HCT116 (cell line): Measurements from ENCODE around the gene PDLIM7. TPM values are rescaled to one million over a fixed set of nuclear protein-coding genes. Genes with fewer than 3 reads are reported as not detected.

Experiments
- ATAC-seq: fragments of 200-7000 bp; cut with Tn5 transposase; 2 replicates; pipeline ENCODE4 v1.9.1; 2020; ENCODE audit warnings: mild to moderate bottlenecking, moderate library complexity
- BruUV-seq: library from RNA; stranded (reverse); fragments of 400-500 nt; replicated peaks from 2 replicates; lab custom pipeline; 2021; lab: Mats Ljungman, UMichigan
- CTCF ChIA-PET: fragments of 300-600 bp; sonication (Branson Sonifier 250); formaldehyde crosslinking; loops from one replicate; lab custom pipeline; 2021; ENCODE audit warnings: antibody characterized with exemption; lab: Charles Lee
- POLR2A ChIA-PET: fragments of 300-600, 350-600 bp; sonication (Branson Sonifier 250); formaldehyde crosslinking; loops from one replicate; lab custom pipeline; 2021; ENCODE audit warnings: antibody characterized with exemption; lab: Charles Lee
- RAD21 ChIA-PET, 2 experiments: fragments of 300-600 bp; sonication (Branson Sonifier 250); formaldehyde crosslinking; loops; one replicate each; lab custom pipeline; 2023; ENCODE audit warnings: low total read pairs in 2 of 2; ENCODE audit not compliant: uncharacterized antibody in 2 of 2, unreplicated experiment in 2 of 2, low non-redundant PET in 1 of 2; lab: Charles Lee
- DNase-seq: peaks from one replicate; pipeline ENCODE4 v3.0.0-alpha.2; 2010; ENCODE audit warnings: low read depth, low spot score
- H2AFZ ChIP-seq: fragments of 200-600 bp; shearing (Covaris generic), sonication (generic); 2 replicates; pipeline ENCODE4 v1.6.1; 2017; ENCODE audit warnings: low read depth, mixed run types, mixed read lengths, antibody characterized with exemption, low read length; ENCODE audit not compliant: poor library complexity, severe bottlenecking
- H3K27ac ChIP-seq: 2 replicates; pipeline ENCODE4 v1.5.1; 2012; ENCODE audit warnings: low read depth, low read length
- H3K27me3 ChIP-seq: fragments of 200-600 bp; sonication (generic); 2 replicates; pipeline ENCODE4 v1.6.1; 2016; ENCODE audit warnings: mixed run types, low read length, mixed read lengths; ENCODE audit not compliant: insufficient read depth
- H3K36me3 ChIP-seq, 2 experiments: fragments of 200-500 bp in 1 of 2; fragments of 200-600 bp in 1 of 2; sonication (Bioruptor generic) in 1 of 2; sonication (generic) in 1 of 2; 2 replicates each; pipeline versions ENCODE4 v1.5.1 to v1.6.1; 2014 to 2016; ENCODE audit warnings: low read length in 2 of 2, inconsistent platforms in 1 of 2, mixed read lengths in 1 of 2, mixed run types in 1 of 2; ENCODE audit not compliant: insufficient read depth in 2 of 2, control insufficient read depth in 1 of 2
- H3K4me1 ChIP-seq, 2 experiments: fragments of 200-600 bp in 1 of 2; sonication (generic) in 1 of 2; 2 replicates each; pipeline versions ENCODE4 v1.5.1 to v1.6.1; 2012 to 2017; ENCODE audit warnings: low read length in 2 of 2, inconsistent platforms in 1 of 2, mild to moderate bottlenecking in 1 of 2, mixed read lengths in 1 of 2, mixed run types in 1 of 2, moderate library complexity in 1 of 2; ENCODE audit not compliant: insufficient read depth in 2 of 2, control insufficient read depth in 1 of 2
- H3K4me2 ChIP-seq: fragments of 200-600 bp; sonication (generic); 2 replicates; pipeline ENCODE4 v1.6.1; 2017; ENCODE audit warnings: mixed run types, low read length, mixed read lengths
- H3K4me3 ChIP-seq, 2 experiments: fragments of 200-600 bp in 1 of 2; sonication (generic) in 1 of 2; replicated peaks in 1 of 2; 2 replicates each; pipeline ENCODE4 v1.5.1; 2011 to 2016; ENCODE audit warnings: low read length in 2 of 2, control low read depth in 1 of 2, low read depth in 1 of 2, mild to moderate bottlenecking in 1 of 2, mixed read lengths in 1 of 2, mixed run types in 1 of 2
- H3K79me2 ChIP-seq: fragments of 200-600 bp; sonication (generic); 2 replicates; pipeline ENCODE4 v1.6.1; 2017; ENCODE audit warnings: mild to moderate bottlenecking, mixed run types, low read length, moderate library complexity, mixed read lengths; ENCODE audit not compliant: insufficient read depth
- H3K9ac ChIP-seq: fragments of 200-600 bp; sonication (generic); 2 replicates; pipeline ENCODE4 v1.6.1; 2016; ENCODE audit warnings: low read length, mixed read lengths
- H3K9me2 ChIP-seq: fragments of 200-600 bp; sonication (generic), shearing (Covaris generic); 2 replicates; pipeline ENCODE4 v1.6.1; 2017; ENCODE audit warnings: mixed run types, mild to moderate bottlenecking, moderate library complexity; ENCODE audit not compliant: insufficient read depth
- H3K9me3 ChIP-seq, 2 experiments: fragments of 200-500 bp in 1 of 2; fragments of 200-600 bp in 1 of 2; sonication (Bioruptor generic) in 1 of 2; sonication (generic) in 1 of 2; 2 replicates each; pipeline ENCODE4 v1.6.1; 2014 to 2017; ENCODE audit warnings: low read length in 2 of 2, mixed read lengths in 2 of 2, inconsistent platforms in 1 of 2, low read depth in 1 of 2, mild to moderate bottlenecking in 1 of 2, mixed run types in 1 of 2, moderate library complexity in 1 of 2; ENCODE audit not compliant: control insufficient read depth in 1 of 2, insufficient read depth in 1 of 2
- H4K20me1 ChIP-seq: fragments of 200-600 bp; sonication (generic), shearing (Covaris generic); 2 replicates; pipeline ENCODE4 v1.6.1; 2017; ENCODE audit warnings: mixed run types, mild to moderate bottlenecking, moderate library complexity; ENCODE audit not compliant: insufficient read depth
- CEBPB ChIP-seq: IDR thresholded peaks from 2 replicates; pipeline ENCODE4 v1.6.1; 2012; ENCODE audit warnings: low read depth
- ELF1 ChIP-seq: IDR thresholded peaks from 2 replicates; pipeline ENCODE4 v1.6.1; 2012; ENCODE audit warnings: low read depth, borderline replicate concordance
- EZH2 ChIP-seq: fragments of 200-600 bp; sonication (generic); IDR thresholded peaks from 2 replicates; pipeline ENCODE4 v1.6.1; 2017; ENCODE audit warnings: antibody characterized with exemption, mixed run types
- EZH2phosphoT487 ChIP-seq: fragments of 200-600 bp; IDR thresholded peaks from 2 replicates; pipeline ENCODE4 v1.6.1; 2018; ENCODE audit warnings: antibody characterized with exemption, borderline replicate concordance
- FOSL1 ChIP-seq: IDR thresholded peaks from 2 replicates; pipeline ENCODE4 v1.6.1; 2012; ENCODE audit warnings: low read depth
- JUND ChIP-seq: IDR thresholded peaks from 2 replicates; pipeline ENCODE4 v1.6.1; 2012
- POLR2A ChIP-seq: IDR thresholded peaks from 2 replicates; pipeline ENCODE4 v1.7.0; 2011; ENCODE audit warnings: borderline replicate concordance; ENCODE audit not compliant: insufficient read depth, insufficient read length; ENCODE audit errors: extremely low read depth
- POLR2AphosphoS5 ChIP-seq: IDR thresholded peaks from 2 replicates; pipeline ENCODE4 v1.6.1; 2011; ENCODE audit warnings: mild to moderate bottlenecking, low read depth, low read length, moderate library complexity
- RAD21 ChIP-seq: IDR thresholded peaks from 2 replicates; pipeline ENCODE4 v1.6.1; 2012; ENCODE audit warnings: low read depth, mild to moderate bottlenecking
- SIN3A ChIP-seq: IDR thresholded peaks from 2 replicates; pipeline ENCODE4 v1.6.1; 2012; ENCODE audit warnings: low read depth
- SP1 ChIP-seq: IDR thresholded peaks from 2 replicates; pipeline ENCODE4 v1.6.1; 2012; ENCODE audit warnings: low read depth
- SRF ChIP-seq: IDR thresholded peaks from 2 replicates; pipeline ENCODE4 v1.6.1; 2012; ENCODE audit warnings: low read depth
- TCF7L2 ChIP-seq: IDR thresholded peaks from 2 replicates; pipeline ENCODE4 v1.7.0; 2011; ENCODE audit warnings: borderline replicate concordance, inconsistent platforms; ENCODE audit not compliant: insufficient read depth, insufficient read length; ENCODE audit errors: extremely low read depth
- YY1 ChIP-seq: IDR thresholded peaks from 2 replicates; pipeline ENCODE4 v1.6.1; 2011; ENCODE audit warnings: low read length, low read depth, moderate library complexity, mild to moderate bottlenecking; ENCODE audit not compliant: insufficient replicate concordance; ENCODE audit errors: extremely low read depth
- ZFX ChIP-seq: fragments of 450-650 bp; IDR thresholded peaks from 2 replicates; pipeline ENCODE4 v1.6.1; 2017
- ZNF274 ChIP-seq: fragments of 200-500 bp; sonication (Bioruptor generic); IDR thresholded peaks from 2 replicates; pipeline ENCODE4 v1.6.1; 2014; ENCODE audit warnings: mild to moderate bottlenecking, low read depth, low read length, inconsistent platforms
- intact Hi-C: fragments of 100-400 bp; cut with micrococcal nuclease; formaldehyde crosslinking; loops from 2 replicates; pipeline ENCODE4 v1.10.0; 2022
- total RNA-seq: library from RNA; stranded (reverse); gene quantifications from one replicate; pipeline ENCODE4 v1.2.1, GENCODE V29; 2021; ENCODE audit not compliant: unreplicated experiment
- TF ChIP-seq, protein P1 (sequence below): IDR thresholded peaks from 2 replicates; pipeline ENCODE4 v1.6.1; 2012; ENCODE audit warnings: low read depth
- TF ChIP-seq, protein P2 (sequence below): IDR thresholded peaks from 2 replicates; pipeline ENCODE4 v1.6.1; 2012
- TF ChIP-seq, protein P3 (sequence below): IDR thresholded peaks from 2 replicates; pipeline ENCODE4 v1.6.1; 2011; ENCODE audit warnings: mild to moderate bottlenecking, low read length, moderate library complexity; ENCODE audit not compliant: insufficient replicate concordance; ENCODE audit errors: extremely low read depth

PDLIM7 gene
- total RNA-seq, 1 experiment from 2014 or later: 153 TPM

DNA sequence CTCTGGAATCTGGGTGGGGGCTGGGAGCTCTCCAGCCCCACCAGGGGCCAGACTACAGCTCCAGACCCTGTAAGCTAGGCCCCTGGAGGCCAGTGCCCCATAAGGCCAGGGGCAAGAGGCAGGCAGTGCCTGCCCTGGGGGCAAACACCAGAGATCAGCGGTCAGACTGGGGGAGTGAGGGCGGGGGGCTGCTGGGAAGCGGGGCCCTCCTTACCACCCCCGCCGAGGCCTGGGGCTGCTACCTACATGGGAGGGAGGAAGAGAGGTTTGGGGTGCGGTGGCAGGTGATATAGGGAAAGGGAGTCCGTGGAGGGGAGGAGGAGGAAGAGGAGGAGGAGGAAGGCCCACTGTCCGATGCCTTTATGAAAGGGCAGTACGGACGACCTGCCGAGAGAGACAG is 38.0 kb downstream of the PDLIM7 start:
- Histone ChIP-seq H3K9me2 (no peaks in the 10 kb centered on the region), H3K27ac (no peak overlapping the region), H3K27me3 (no peaks in the 10 kb centered on the region), H3K36me3 (peaks cover 0 to 16% of the 10 kb centered on the region in 2 experiments; a peak in 1 of 4 replicates), H4K20me1 (no peaks in the 10 kb centered on the region), H3K79me2 (no peaks in the 10 kb centered on the region), H3K4me2 (no peak overlapping the region), H2AFZ (no peak overlapping the region), H3K4me3 (no peak overlapping the region), H3K9ac (no peak overlapping the region), H3K9me3 (no peaks in the 10 kb centered on the region), H3K4me1 (peaks cover 8 to 27% of the 10 kb centered on the region in 2 experiments; a peak in 3 of 4 replicates)
- BruUV-seq: no TSS peak
- ChIA-PET CTCF (no interaction called here), RAD21 (no interaction called here), POLR2A (no interaction called here)
- ATAC-seq (no peak), DNase-seq (no peak)
- TF ChIP-seq POLR2AphosphoS5 (no peak), POLR2A (no peak), JUND (no peak), SIN3A (no peak), SP1 (no peak), RAD21 (no peak), TCF7L2 (no peak), EZH2 (no peak), FOSL1 (no peak), ZNF274 (no peak), YY1 (no peak), CEBPB (no peak), ZFX (no peak), ELF1 (no peak), EZH2phosphoT487 (no peak), SRF (no peak)
- TF ChIP-seq, protein P1, sequence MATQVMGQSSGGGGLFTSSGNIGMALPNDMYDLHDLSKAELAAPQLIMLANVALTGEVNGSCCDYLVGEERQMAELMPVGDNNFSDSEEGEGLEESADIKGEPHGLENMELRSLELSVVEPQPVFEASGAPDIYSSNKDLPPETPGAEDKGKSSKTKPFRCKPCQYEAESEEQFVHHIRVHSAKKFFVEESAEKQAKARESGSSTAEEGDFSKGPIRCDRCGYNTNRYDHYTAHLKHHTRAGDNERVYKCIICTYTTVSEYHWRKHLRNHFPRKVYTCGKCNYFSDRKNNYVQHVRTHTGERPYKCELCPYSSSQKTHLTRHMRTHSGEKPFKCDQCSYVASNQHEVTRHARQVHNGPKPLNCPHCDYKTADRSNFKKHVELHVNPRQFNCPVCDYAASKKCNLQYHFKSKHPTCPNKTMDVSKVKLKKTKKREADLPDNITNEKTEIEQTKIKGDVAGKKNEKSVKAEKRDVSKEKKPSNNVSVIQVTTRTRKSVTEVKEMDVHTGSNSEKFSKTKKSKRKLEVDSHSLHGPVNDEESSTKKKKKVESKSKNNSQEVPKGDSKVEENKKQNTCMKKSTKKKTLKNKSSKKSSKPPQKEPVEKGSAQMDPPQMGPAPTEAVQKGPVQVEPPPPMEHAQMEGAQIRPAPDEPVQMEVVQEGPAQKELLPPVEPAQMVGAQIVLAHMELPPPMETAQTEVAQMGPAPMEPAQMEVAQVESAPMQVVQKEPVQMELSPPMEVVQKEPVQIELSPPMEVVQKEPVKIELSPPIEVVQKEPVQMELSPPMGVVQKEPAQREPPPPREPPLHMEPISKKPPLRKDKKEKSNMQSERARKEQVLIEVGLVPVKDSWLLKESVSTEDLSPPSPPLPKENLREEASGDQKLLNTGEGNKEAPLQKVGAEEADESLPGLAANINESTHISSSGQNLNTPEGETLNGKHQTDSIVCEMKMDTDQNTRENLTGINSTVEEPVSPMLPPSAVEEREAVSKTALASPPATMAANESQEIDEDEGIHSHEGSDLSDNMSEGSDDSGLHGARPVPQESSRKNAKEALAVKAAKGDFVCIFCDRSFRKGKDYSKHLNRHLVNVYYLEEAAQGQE: no peak
- TF ChIP-seq, protein P2, sequence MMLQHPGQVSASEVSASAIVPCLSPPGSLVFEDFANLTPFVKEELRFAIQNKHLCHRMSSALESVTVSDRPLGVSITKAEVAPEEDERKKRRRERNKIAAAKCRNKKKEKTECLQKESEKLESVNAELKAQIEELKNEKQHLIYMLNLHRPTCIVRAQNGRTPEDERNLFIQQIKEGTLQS: no peak
- TF ChIP-seq, protein P3, sequence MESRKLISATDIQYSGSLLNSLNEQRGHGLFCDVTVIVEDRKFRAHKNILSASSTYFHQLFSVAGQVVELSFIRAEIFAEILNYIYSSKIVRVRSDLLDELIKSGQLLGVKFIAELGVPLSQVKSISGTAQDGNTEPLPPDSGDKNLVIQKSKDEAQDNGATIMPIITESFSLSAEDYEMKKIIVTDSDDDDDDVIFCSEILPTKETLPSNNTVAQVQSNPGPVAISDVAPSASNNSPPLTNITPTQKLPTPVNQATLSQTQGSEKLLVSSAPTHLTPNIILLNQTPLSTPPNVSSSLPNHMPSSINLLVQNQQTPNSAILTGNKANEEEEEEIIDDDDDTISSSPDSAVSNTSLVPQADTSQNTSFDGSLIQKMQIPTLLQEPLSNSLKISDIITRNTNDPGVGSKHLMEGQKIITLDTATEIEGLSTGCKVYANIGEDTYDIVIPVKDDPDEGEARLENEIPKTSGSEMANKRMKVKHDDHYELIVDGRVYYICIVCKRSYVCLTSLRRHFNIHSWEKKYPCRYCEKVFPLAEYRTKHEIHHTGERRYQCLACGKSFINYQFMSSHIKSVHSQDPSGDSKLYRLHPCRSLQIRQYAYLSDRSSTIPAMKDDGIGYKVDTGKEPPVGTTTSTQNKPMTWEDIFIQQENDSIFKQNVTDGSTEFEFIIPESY: no peak
- intact Hi-C loops: no loop called here
